GM10248 (cell line): Measurements from ENCODE around the gene TSPO2.

Source experiments
- CTCF ChIA-PET: fragments of 300-600 bp; sonication (Branson Sonifier 250); formaldehyde crosslinking; extraction: SDS; loops from one replicate; lab custom pipeline; 2021; ENCODE audit warnings: antibody characterized with exemption; lab: Yijun Ruan, JAX
- POLR2A ChIA-PET: fragments of 350-650 bp; sonication (Branson Sonifier 250); formaldehyde crosslinking; extraction: SDS; loops from one replicate; lab custom pipeline; 2020; ENCODE audit warnings: antibody characterized with exemption; lab: Yijun Ruan, JAX
- DNase-seq: peaks from one replicate; pipeline ENCODE4 v3.0.0; 2012; ENCODE audit errors: extremely low spot score
- TF ChIP-seq, protein P1 (sequence below): IDR thresholded peaks from 2 replicates; pipeline ENCODE4 v1.5.1; 2012; ENCODE audit warnings: mild to moderate bottlenecking, low read depth; ENCODE audit errors: extremely low read depth, missing control alignments, control extremely low read depth

Gene TSPO2

DNA sequence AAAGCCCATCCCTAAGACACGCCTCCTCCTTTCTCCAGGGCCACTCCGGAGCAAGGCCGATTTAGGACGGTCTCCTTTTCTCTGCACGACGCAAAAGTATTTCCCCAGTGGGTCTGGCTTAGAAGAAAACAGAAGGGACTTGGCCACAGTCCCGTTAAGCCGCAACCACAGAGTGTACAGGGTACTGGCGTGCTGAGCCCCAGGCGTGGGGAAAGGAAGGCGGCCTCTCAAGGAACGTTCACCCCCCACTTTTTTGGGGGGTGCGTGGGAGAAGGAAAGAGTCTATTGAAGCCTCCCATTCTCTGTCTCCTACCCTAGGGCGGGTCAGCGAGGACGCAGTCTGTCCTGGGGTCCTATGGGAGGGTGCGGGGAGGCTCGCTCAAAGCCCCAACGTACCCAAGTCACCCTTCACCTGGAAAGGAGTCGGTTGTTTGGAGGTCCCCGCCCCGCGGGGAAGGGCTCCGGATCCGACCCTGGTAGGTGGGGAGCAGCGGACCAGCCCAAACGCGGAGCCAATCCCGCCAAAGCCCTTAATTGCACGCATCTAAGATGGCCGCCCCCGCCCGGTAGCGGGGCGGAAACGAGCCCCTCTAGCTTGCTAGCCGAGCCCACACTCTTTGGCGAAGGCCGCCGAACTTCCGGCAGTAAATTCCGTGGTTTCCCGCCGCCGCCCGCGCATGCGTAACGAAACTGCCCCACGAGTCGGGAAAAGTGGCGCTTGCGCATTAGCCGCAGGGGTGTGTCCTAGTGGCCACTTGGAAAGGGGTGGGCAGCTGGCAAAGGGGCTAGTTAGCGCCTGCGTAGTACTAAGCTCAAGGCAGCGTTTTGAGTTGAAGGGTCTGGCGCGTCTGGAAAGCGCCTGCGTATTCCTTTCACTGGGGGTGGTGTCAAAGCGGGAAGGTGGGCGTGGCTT, 29.9 kb downstream of the TSPO2 start, which contains the start of gene OARD1:
Gene OARD1 (minus strand): TSS at position 434 of the 913 bp plus-strand sequence. CDS start 722 bp downstream, outside the sequence.
- peak; percentile 96 for DNase-seq
- CTCF ChIA-PET: interaction anchor here (0.6 to 1.3 kb wide), 5 partner anchors 14 to 109 kb away, joined by 3 to 4 read pairs (median 3); no protein-coding TSS in a partner anchor
- POLR2A ChIA-PET: interaction anchor here (0.7 to 0.8 kb wide), 2 partner anchors 263 to 1736 kb away, joined by 3 to 4 read pairs; partner anchors contain the start of gene NCR2
- TF ChIP-seq, protein P1, sequence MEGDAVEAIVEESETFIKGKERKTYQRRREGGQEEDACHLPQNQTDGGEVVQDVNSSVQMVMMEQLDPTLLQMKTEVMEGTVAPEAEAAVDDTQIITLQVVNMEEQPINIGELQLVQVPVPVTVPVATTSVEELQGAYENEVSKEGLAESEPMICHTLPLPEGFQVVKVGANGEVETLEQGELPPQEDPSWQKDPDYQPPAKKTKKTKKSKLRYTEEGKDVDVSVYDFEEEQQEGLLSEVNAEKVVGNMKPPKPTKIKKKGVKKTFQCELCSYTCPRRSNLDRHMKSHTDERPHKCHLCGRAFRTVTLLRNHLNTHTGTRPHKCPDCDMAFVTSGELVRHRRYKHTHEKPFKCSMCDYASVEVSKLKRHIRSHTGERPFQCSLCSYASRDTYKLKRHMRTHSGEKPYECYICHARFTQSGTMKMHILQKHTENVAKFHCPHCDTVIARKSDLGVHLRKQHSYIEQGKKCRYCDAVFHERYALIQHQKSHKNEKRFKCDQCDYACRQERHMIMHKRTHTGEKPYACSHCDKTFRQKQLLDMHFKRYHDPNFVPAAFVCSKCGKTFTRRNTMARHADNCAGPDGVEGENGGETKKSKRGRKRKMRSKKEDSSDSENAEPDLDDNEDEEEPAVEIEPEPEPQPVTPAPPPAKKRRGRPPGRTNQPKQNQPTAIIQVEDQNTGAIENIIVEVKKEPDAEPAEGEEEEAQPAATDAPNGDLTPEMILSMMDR: no peak

DNA sequence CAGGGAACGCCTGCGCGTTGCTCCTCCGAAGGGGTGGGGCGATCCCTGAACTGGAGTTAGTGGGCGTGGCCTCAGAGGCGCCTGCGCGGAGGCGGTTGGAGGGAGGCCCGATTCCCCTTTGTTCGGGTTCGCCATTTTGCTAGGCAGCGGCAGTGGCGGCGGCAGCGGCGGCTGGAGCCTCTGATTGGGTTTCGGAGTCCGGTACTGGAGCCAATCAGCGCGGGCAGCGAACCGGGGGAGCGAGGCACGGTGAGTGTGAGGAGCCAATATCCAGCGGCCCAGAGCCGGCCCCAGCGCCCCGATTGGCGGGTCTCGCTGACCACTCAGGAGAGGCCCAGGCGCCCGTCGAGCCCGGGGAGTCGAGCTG, 30.6 kb downstream of the TSPO2 start, which contains the start of gene NFYA:
Gene NFYA (plus strand): TSS at position 139 of the 367 bp plus-strand sequence. CDS start 6,116 bp downstream, outside the sequence.
- no peak for DNase-seq
- ChIA-PET POLR2A (interaction anchor here (0.7 to 0.8 kb wide), 2 partner anchors 262 to 1736 kb away, joined by 3 to 4 read pairs; partner anchors contain the start of gene NCR2), CTCF (interaction anchor here (0.6 to 1.3 kb wide), 5 partner anchors 13 to 109 kb away, joined by 3 to 4 read pairs (median 3); no protein-coding TSS in a partner anchor)
- TF ChIP-seq, protein P1: no peak

DNA sequence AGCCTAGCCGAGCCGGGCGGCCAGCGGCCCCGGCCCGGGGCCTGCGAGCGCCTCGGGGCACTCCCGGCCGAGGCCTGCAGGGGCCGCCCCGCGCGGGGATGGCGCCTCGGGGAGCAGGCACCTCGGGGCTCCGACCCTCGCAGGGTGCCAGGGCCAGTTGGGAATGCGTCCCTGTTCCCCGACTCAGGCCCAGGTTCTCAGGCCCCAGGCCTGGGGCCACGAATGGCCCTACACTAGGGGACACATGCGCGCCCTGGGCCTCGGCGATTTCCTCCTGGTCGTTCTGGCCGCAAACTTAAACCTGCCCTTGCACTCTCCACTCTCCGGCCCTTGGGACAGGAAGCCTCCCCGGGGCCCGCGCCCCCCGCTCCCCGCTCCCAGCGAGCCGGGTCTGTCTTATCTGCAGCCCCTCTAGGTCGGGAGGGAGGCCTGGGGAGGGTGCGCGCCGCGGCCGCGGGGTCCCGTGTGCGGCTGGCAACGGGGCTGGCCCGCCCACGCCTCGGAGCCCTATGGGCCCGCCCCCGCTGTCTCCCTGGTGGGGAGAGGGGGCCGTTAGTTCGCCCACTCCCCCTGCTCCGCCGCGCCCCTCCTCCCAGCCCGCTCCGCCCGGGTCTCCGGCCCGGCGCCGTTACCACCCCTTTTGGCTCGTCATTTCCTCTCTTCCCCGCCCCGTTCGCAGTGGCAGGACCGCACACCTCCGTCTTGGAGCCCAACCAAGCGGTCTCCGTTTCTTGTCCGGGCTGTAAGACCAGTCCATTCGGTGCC, 31.1 kb downstream of the TSPO2 start:
- ChIA-PET POLR2A (no interaction called here), CTCF (interaction anchor here (0.6 to 1.3 kb wide), 4 partner anchors 13 to 108 kb away, joined by 3 to 4 read pairs (median 4); no protein-coding TSS in a partner anchor)
- TF ChIP-seq, protein P1: peak; percentile 28

DNA sequence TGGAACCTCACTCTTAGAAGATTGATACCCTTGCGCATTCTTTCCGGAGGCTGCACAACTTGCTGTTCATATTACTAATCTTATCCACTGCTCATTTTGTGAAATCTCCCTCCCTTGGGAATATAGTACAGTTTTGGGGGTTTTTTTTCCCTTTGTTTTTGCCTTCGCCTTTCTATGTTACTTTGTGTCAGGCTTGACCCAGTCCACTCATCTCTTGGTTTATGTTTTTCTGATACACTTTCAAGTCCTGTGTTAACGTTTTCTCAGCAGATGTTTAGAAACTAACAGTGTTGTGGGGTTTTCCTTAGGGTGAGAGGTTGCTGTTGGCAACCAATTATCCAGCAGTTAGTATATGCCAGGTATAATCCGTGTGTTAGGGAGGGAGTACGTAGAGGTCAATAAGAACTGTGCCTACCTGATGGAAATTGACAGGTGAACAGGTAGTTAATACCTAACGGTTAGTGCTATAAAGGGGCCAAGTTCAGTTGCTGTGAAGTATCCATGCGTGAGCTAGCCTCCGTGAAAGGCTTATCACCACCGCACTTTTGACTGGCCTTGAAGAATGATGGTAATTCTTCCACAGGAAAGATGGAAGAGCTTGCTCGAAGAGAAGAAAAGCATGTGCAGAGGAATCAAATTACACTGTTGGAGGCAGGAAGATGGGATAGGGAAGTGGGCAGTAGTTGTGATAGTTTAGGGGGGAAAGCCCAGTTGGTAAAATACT, 31.9 kb downstream of the TSPO2 start:
- TF ChIP-seq, protein P1: no peak
- ChIA-PET POLR2A (no interaction called here), CTCF (interaction anchor here (1.0 kb wide), 2 partner anchors 19 to 38 kb away, joined by 3 read pairs; no protein-coding TSS in a partner anchor)
- DNase-seq: no peak

More for the DNA sequence above, 31.1 kb downstream of the TSPO2 start:
- DNase-seq: peak; percentile 72

DNA sequence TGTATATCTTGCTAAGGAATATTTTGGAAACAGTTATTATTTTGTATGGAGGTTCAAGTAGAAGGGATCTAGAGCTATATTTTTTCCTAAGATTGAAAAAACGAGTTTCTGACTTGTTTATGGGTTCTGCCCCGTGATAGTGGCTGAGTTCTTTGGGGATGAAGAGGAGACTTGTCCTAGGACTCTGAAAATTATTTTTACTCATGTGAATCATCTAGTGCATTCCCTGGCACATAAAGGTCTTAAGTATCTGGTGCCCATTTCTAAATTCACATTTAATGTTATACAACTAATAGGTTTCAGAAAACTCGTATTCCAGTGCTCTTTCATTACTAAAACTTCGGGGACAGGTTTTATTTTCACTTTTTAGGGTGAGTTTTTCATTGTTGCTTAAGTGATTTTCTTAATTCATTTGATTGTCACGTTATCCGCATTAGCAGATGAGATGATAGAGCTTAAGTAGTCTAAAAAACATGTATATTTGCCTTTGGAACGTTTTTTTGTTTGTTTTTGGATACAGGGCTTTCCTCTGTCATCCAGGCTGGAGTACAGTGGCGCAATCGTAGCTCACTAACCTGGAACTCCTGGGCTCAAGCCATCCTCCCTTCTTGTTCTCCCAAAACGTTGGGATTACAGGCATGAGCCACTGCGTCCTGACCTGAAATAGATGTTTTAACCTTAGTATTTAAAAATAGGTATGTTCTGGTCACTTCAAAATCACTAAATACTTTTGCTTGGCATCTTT, 32.6 kb downstream of the TSPO2 start:
- no peak for DNase-seq
- TF ChIP-seq, protein P1: no peak
- ChIA-PET POLR2A (no interaction called here), CTCF (interaction anchor here (0.9 to 2.3 kb wide), 7 partner anchors 8 to 245 kb away, joined by 3 to 12 read pairs (median 4); no protein-coding TSS in a partner anchor)
